Ectodermal cell (in vitro differentiated cells): Measurements from ENCODE around the gene CELF6.

ENCODE experiments used
- H3K27ac ChIP-seq: 2 replicates; pipeline ENCODE4 v1.7.0; 2013; ENCODE audit warnings: mild to moderate bottlenecking, low read depth, low read length; ENCODE audit not compliant: insufficient read depth, poor library complexity, severe bottlenecking
- H3K27me3 ChIP-seq: 2 replicates; pipeline ENCODE4 v1.7.0; 2013; ENCODE audit warnings: mild to moderate bottlenecking, low read length; ENCODE audit not compliant: insufficient read depth, control insufficient read depth, poor library complexity, severe bottlenecking
- H3K36me3 ChIP-seq: one replicate; pipeline ENCODE4 v1.7.0; 2013; ENCODE audit warnings: low read length; ENCODE audit not compliant: control insufficient read depth, insufficient read depth
- H3K4me1 ChIP-seq: one replicate; pipeline ENCODE4 v1.7.0; 2013; ENCODE audit warnings: low read length; ENCODE audit not compliant: control insufficient read depth, insufficient read depth
- H3K4me3 ChIP-seq: 2 replicates; pipeline ENCODE4 v1.7.0; 2013; ENCODE audit warnings: low read depth, low read length, control low read depth; ENCODE audit not compliant: insufficient read depth
- H3K9me3 ChIP-seq: 2 replicates; pipeline ENCODE4 v1.7.0; 2013; ENCODE audit warnings: mild to moderate bottlenecking, low read length, moderate library complexity; ENCODE audit not compliant: control insufficient read depth
- WGBS, 2 experiments: methylation state at CpG; one replicate each; pipeline ENCODE4 v1.1.7; 2013; ENCODE audit warnings: missing lambda C conversion rate in 2 of 2; 5-methylcytosine and 5-hydroxymethylcytosine counted together

Gene CELF6

DNA sequence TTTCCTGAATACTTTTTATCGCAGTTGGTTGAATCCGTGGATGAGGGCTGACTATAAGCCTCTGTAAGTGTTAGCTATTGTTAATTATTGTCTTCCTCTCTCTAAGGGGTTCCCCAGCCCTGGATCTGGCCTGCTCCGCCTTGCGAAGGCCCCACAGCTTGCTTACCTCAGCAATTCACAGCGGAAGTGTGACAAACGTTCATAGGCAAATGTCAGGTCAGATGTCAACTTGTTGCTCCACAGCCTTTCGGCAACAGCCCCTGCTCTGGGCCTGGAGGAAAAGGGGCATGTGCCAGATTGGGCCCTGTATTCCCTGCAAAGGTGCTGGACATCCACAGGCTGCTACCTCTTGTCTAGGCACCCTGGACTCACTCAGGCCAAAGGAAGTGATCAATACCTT, 25.3 kb upstream of the CELF6 start:
- Histone ChIP-seq H3K4me3 (no peak overlapping the region), H3K27me3 (no peaks in the 10 kb centered on the region), H3K27ac (no peak overlapping the region), H3K36me3 (peaks cover 24% of the 10 kb centered on the region), H3K4me1 (no peaks in the 10 kb centered on the region), H3K9me3 (no peaks in the 10 kb centered on the region)
- WGBS, 2 experiments: 93 to 95% methylated on average over 5 to 7 of the region's 7 CpGs

DNA sequence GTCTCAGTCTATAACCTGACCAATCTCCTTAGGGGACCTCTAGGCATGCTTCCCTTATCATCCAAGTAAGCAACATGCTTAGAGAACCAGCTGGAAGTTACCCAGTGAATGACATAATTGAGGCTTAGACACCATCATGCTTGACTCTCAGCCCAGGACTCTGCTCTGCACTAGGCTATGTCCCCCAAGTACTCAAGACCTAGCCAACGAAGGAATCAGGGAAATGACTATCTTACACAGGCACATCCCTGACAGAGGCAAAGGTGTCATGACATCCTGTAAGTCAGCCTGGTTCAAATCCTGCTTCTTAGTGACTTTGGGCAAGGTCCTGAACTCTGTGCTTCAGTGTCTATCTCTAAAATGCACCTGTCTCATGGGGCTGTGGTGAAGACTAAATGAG, 24.6 kb upstream of the CELF6 start:
- Histone ChIP-seq H3K9me3 (no peaks in the 10 kb centered on the region), H3K27ac (no peak overlapping the region), H3K4me3 (no peak overlapping the region), H3K36me3 (peaks cover 24% of the 10 kb centered on the region), H3K27me3 (no peaks in the 10 kb centered on the region), H3K4me1 (no peaks in the 10 kb centered on the region)
- 91 to 96% methylated on average over 1 of the region's 1 CpG for WGBS, 2 experiments

DNA sequence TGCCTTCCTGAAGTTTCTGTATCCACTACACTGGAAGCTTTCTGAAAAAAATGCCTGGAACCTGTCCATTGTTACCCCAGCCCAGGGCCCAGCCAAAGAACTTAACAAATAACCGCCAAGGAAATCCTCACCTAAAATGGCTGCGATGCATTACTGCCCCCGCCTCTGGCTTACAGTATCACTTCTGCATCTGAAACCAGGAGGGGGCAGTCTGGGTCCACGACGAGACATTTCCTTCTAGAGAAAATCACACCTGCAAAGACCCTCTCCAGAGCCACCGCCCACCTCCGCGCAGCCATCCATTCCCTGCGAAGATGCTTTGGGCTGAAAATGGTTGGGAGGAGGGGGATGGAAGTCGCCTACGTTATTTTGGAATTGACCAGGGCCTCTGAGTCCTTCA, 22.4 kb upstream of the CELF6 start:
- 56 to 68% methylated on average over 10 to 11 of the region's 11 CpGs for WGBS, 2 experiments
- Histone ChIP-seq H3K27me3 (no peaks in the 10 kb centered on the region), H3K4me3 (no peak overlapping the region), H3K4me1 (no peaks in the 10 kb centered on the region), H3K36me3 (peaks cover 14% of the 10 kb centered on the region), H3K9me3 (no peaks in the 10 kb centered on the region), H3K27ac (no peak overlapping the region)

DNA sequence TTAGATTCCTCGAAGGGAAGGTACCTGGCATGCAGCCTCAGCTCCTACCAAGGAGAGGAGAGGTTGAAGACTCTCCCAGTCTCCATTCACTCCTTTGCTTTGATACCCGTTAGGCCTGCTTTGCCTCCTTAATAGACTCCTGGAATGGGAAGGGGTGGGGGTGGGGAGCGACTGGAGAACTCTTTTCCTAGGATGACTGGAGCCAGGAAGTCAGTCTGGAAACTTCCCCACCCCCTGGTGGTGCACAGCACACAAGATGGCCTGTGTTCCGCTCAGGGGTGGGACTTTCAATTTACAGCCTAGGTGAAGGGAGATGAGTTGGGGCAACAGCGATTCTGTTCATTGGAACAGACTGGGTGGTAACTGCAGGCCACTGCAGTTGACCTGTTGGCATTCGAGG, 21.4 kb upstream of the CELF6 start:
- 73 to 77% methylated on average over 5 to 6 of the region's 6 CpGs for WGBS, 2 experiments
- Histone ChIP-seq H3K9me3 (no peaks in the 10 kb centered on the region), H3K27me3 (no peaks in the 10 kb centered on the region), H3K36me3 (peaks cover 10% of the 10 kb centered on the region), H3K4me1 (no peaks in the 10 kb centered on the region), H3K27ac (no peak overlapping the region), H3K4me3 (no peak overlapping the region)

DNA sequence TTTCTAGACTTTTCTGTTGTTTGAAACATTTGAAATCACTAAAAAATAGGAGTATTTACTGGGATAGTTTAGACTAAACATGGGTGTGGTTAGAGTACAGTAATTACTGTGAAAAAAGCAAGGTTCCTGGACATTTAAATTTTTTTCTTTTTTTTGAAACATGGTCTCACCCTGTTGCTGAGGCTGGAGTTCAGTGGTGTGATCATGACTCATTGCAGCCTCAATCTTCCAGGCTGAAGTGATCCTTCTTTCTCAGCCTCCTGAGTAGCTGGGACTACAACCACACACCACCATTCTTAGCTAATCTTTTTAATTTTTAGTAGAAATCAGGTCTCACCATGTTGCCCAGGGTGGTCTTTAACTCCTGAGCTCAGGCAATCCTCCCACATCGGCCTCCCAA, 20.4 kb upstream of the CELF6 start:
- Histone ChIP-seq H3K27ac (no peak overlapping the region), H3K9me3 (no peaks in the 10 kb centered on the region), H3K27me3 (no peaks in the 10 kb centered on the region), H3K4me1 (no peaks in the 10 kb centered on the region), H3K4me3 (no peak overlapping the region), H3K36me3 (peaks cover 4% of the 10 kb centered on the region)
- 88 to 89% methylated on average over 1 of the region's 1 CpG for WGBS, 2 experiments

DNA sequence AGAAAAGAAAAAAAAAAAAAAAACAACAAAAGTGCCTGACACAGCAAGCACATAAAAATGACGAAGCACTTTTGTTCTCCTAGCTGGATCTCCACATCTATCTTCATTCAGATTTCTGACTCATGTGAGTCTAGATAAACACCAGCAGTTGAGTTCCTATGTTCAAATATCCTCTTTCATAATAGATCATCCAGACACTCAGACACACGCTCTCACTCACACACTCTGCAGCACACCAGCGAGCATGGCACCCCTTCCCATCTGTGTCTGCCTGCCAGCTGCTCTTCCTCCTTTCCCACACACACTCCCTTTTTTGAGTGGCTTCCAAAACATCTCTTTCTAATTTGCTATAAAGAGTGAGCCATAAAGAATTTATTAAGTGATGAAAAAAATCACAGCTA, 19.8 kb upstream of the CELF6 start:
- Histone ChIP-seq H3K4me3 (no peak overlapping the region), H3K36me3 (peaks cover 4% of the 10 kb centered on the region), H3K4me1 (no peaks in the 10 kb centered on the region), H3K9me3 (no peaks in the 10 kb centered on the region), H3K27ac (no peak overlapping the region), H3K27me3 (no peaks in the 10 kb centered on the region)
- 93 to 94% methylated on average over 3 of the region's 3 CpGs for WGBS, 2 experiments

DNA sequence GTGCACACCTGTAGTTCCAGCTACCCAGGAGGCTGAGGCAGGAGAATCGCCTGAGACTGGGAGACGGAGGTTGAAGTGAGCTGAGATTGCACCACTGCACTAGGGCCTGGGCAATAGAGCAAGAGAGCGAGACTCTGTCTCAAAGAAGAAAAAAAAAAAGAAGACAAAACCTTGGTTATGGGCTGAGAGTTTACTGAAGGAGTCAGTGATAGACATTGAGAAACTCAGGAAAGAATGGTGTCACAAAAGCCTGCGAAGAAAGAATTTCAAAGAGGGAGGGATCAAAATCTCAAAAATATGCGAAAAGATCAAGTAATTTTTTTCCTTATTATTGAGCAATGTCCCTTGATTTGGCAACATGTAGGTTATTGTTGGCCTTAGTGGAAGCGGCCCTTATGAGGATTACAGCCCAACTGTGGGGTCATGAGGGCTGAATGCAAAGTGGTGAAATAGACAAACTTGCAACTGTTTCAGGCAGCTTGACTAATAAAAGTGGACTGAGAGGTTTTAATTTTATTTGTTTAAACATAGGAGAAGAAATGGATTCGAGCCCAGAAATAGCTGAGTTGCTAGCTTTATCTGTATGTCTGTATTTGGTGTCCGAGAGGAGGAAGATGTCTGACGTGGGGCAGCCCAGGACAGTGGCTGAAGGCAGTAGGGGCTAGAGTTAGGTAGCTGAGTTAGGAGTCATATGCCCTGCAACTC, 18.8 kb upstream of the CELF6 start:
- WGBS, 2 experiments: 94 to 95% methylated on average over 9 of the region's 9 CpGs
- Histone ChIP-seq H3K4me1 (no peaks in the 10 kb centered on the region), H3K27ac (no peak overlapping the region), H3K9me3 (no peaks in the 10 kb centered on the region), H3K36me3 (no peaks in the 10 kb centered on the region), H3K4me3 (no peak overlapping the region), H3K27me3 (no peaks in the 10 kb centered on the region)

DNA sequence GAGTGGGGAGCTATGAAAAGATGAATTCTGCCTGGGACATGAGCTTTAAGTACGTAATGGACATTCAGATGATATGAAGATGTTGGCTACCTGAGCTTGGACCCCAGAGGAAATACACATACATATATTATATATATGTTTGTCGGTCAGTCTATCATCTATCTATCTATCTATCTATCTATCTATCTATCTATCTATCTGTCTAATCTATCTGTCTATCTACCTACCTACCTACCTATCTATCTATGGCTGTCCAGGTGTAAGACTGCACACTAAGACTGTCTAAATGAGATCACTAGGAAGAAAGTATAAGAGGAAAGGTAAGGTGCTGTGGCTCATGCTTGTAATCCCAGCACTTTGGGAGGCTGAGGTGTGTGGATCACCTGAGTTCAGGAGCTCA, 18.2 kb upstream of the CELF6 start:
- H3K27me3 ChIP-seq: no peaks in the 10 kb centered on the region
- 90 to 100% methylated on average over 2 of the region's 2 CpGs for WGBS, 2 experiments
- H3K27ac ChIP-seq: no peak overlapping the region
- H3K4me3 ChIP-seq: no peak overlapping the region
- H3K36me3 ChIP-seq: no peaks in the 10 kb centered on the region
- H3K9me3 ChIP-seq: no peaks in the 10 kb centered on the region
- no peaks in the 10 kb centered on the region for H3K4me1 ChIP-seq

DNA sequence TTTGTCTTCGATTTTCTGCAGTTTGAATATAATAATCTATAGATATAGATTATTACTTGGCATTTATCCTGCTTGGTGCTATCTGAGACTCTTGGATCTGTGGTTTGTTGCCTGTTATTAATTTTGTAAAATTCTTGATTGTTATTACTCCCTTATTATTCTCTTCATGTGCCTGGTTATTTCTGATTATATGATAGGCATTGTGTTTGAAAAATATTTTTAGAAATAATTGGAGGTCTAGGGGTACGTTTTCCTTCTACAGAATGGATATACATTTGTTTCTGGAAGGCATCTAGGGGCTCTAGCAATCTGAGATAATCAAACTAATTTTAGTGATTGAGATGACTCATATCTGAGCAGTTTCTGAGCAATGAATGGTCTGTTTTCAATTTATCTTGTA, 14.9 kb upstream of the CELF6 start:
- Histone ChIP-seq H3K27me3 (no peaks in the 10 kb centered on the region), H3K4me1 (no peaks in the 10 kb centered on the region), H3K9me3 (no peaks in the 10 kb centered on the region), H3K4me3 (no peak overlapping the region), H3K27ac (no peak overlapping the region), H3K36me3 (no peaks in the 10 kb centered on the region)
- WGBS, 2 experiments: 84 to 91% methylated on average over 1 of the region's 2 CpGs

DNA sequence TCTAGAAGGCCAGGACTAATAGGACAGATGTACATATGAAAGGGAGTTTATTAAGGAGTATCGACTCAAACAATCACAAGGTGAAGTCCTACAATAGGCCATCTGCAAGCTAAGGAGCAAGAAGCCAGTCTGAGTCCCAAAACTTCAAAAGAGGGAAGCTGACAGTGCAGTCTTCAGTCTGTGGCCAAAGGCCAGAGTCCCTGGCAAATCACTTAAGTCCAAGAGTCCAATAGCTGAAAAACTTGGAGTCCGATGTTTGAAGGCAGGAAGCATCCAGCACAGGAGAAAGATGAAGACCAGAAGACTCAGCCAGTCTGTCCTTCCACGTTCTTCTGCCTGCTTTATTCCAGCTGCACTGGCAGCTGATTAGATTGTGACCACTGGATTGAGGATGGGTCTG, 11.1 kb upstream of the CELF6 start:
- 90 to 94% methylated on average over 3 of the region's 3 CpGs for WGBS, 2 experiments
- H3K36me3 ChIP-seq: no peaks in the 10 kb centered on the region
- no peaks in the 10 kb centered on the region for H3K4me1 ChIP-seq
- H3K27ac ChIP-seq: no peak overlapping the region
- H3K27me3 ChIP-seq: no peaks in the 10 kb centered on the region
- no peaks in the 10 kb centered on the region for H3K9me3 ChIP-seq
- H3K4me3 ChIP-seq: no peak overlapping the region

DNA sequence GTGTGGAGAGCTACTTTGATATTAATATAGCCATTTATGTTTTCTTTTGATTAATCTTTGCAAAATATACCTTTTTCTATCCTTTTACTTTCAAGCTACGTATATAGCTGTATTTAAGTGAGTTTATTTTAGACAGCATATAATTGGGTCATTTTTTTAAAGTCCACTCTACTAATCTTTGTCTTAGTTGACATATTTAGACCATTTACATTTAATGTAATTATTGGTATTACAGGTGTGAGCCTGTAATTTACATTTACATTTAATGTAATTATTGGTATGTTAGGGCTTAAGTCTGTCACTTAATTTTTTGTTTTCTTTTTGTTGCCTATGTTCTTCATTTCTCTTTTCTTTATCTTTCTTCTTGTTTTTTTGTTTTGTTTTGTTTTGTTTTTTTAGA, 3.8 kb upstream of the CELF6 start:
- H3K27me3 ChIP-seq: peaks cover 14% of the 10 kb centered on the region

More for the DNA sequence above, 3.8 kb upstream of the CELF6 start:
- Histone ChIP-seq H3K4me3 (no peak overlapping the region), H3K4me1 (no peaks in the 10 kb centered on the region), H3K27ac (no peak overlapping the region), H3K36me3 (no peaks in the 10 kb centered on the region), H3K9me3 (no peaks in the 10 kb centered on the region)
- WGBS, 2 experiments: no CpG with 5 or more reads among the region's 1 CpG
